GM19025 (cell line): ENCODE results near the gene LILRB3.
"Not testable (repeated sequence)": the region's sequence is repeated elsewhere in the genome, so short reads cannot be mapped to it uniquely, and the experiment has no call there.

Experiments
- ATAC-seq: cut with Tn5 transposase; IDR thresholded peaks from one replicate; pipeline ENCODE4 v1.9.1; 2021; ENCODE audit warnings: mild to moderate bottlenecking, low read depth, moderate library complexity; ENCODE audit not compliant: unreplicated experiment

The LILRB3 gene

GRCh38 chr19:54171736-54172431 lies 50.9 kb downstream of the LILRB3 start:
- not testable (repeated sequence) for ATAC-seq

- ATAC-seq, result no peak
Observed at GRCh38 chr19:54169149-54169740, 53.6 kb downstream of the LILRB3 start.

DNA sequence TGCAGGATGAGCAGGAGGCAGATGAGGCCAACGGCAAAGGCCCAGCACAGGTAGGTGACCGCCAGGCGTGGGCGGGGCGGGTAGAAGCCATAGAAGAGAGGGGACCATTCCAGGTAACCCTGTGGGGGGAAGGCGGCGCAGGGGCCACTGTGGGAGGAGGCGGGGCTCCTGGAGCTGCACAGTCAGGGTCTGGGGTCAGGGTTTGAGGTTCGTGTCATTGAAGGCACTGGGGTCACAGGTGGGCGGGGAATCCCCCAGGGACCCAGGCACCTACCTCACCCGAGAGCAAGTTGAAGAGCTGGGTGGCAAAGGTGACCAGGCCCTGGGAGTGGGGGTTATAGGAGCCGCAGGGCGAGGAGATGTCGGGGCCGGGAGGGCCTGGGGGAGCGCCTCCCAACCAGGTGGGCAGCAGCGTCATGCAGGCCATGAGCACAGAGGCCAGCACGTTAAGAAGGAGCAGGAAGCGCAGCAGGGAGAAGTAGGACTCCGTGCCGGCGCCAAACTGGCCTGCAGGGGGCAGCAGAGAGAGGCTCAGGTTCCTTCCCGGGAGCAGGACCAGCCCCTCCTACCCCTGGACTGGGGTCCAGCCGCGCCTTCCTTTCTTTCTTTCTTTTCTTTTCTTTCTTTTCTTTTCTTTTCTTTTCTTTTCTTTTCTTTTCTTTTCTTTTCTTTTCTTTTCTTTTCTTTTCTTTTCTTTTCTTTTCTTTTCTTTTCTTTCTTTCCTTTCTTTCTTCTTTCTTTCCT lies 54.5 kb downstream of the LILRB3 start:
- no peak for ATAC-seq
